ENCODE data around the gene RAP1GDS1. TPM values are rescaled to one million over a fixed set of nuclear protein-coding genes. Genes with fewer than 3 reads are reported as not detected.

RAP1GDS1 gene
- total and polyA plus RNA-seq, 8 donors = 30.7 to 49.1 (median 35.3) TPM

GRCh38 chr4:98387345-98388026 lies 126.3 kb downstream of the RAP1GDS1 start:
- no peak for TF ChIP-seq CTCF (IDR thresholded peaks at IDR 0.05)
- H3K36me3 ChIP-seq = peaks cover 0 to 4% of the 10 kb centered on the region in 2 donors
- H3K4me1 ChIP-seq = no peaks in the 10 kb centered on the region
- no peaks in the 10 kb centered on the region for H3K9me3 ChIP-seq
- H3K4me3 ChIP-seq = no peak overlapping the region
- intact Hi-C loops (cut with DNase I) = no loop called here
- no peak overlapping the region for H3K27ac ChIP-seq
- no peak for ATAC-seq
- H3K27me3 ChIP-seq = no peaks in the 10 kb centered on the region
- DNase-seq = no peak

GRCh38 chr4:98394134-98394533 lies 132.9 kb downstream of the RAP1GDS1 start:
- TF ChIP-seq CTCF (IDR thresholded peaks at IDR 0.05) = no peak
- no peak for DNase-seq
- no peaks in the 10 kb centered on the region for H3K9me3 ChIP-seq
- no peaks in the 10 kb centered on the region for H3K4me1 ChIP-seq
- no peaks in the 10 kb centered on the region for H3K27me3 ChIP-seq
- intact Hi-C loops (cut with DNase I) = no loop called here
- peaks cover 0 to 26% of the 10 kb centered on the region in 2 donors for H3K36me3 ChIP-seq
- no peak overlapping the region for H3K4me3 ChIP-seq
- no peak overlapping the region for H3K27ac ChIP-seq
- no peak for ATAC-seq

DNA sequence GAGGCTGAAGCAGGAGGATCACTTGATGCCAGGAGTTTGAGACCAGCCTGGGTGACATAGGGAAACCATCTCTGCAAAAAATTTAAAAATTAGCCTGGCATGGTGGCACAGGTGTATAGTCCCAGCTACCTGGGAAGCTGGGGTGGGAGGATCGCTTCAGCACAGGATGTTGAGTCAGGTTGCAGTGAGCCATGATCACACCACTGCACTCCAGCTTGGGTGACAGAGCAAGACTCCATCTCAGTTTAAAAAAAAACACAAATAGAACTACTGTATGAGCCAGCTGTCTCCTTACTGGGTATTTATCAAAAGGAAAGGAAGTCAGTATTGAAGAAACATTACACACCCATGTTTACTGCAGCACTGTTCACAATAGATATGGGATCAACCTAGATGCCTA lies 138.7 kb downstream of the RAP1GDS1 start:
- Histone ChIP-seq H3K36me3 (peaks cover 0 to 17% of the 10 kb centered on the region in 2 donors), H3K4me1 (no peaks in the 10 kb centered on the region), H3K27ac (no peak overlapping the region), H3K4me3 (no peak overlapping the region), H3K27me3 (no peaks in the 10 kb centered on the region), H3K9me3 (no peaks in the 10 kb centered on the region)
- no peak for ATAC-seq
- TF ChIP-seq CTCF (IDR thresholded peaks at IDR 0.05) = no peak
- intact Hi-C loops (cut with DNase I) = no loop called here
- DNase-seq = no peak

GRCh38 chr4:98406819-98407218 lies 145.6 kb downstream of the RAP1GDS1 start:
- H3K4me3 ChIP-seq = no peak overlapping the region
- intact Hi-C loops (cut with DNase I) = no loop called here
- no peak for TF ChIP-seq CTCF (IDR thresholded peaks at IDR 0.05)
- H3K4me1 ChIP-seq = no peaks in the 10 kb centered on the region
- H3K27me3 ChIP-seq = no peaks in the 10 kb centered on the region
- peaks cover 0 to 1% of the 10 kb centered on the region in 2 donors for H3K36me3 ChIP-seq
- no peak for DNase-seq
- peaks cover 0 to 5% of the 10 kb centered on the region in 2 donors for H3K9me3 ChIP-seq
- no peak overlapping the region for H3K27ac ChIP-seq
- ATAC-seq = no peak

DNA sequence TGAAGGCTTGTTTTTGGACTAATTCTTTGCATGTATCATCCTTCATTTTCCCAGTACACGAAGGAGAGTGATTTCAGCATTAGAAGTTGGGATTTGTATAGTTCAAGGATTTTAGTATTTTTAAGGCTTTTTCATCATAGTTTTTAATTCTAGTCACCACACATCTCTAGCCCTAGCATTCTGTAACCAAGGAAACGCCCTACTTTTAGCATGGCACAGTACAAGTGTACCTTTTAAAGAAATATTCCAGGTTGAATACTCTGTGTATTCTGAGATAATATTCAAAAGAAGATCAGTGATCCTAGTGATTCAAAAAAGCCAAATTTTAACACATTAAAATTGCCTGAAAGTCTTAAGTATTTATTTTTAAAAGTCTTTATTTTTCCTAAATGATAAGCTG lies 150.5 kb downstream of the RAP1GDS1 start:
- Histone ChIP-seq H3K27me3 (no peaks in the 10 kb centered on the region), H3K9me3 (peaks cover 0 to 16% of the 10 kb centered on the region in 2 donors), H3K4me1 (no peaks in the 10 kb centered on the region), H3K36me3 (peaks cover 0 to 23% of the 10 kb centered on the region in 2 donors), H3K27ac (no peak overlapping the region), H3K4me3 (no peak overlapping the region)
- intact Hi-C loops (cut with DNase I) = no loop called here
- ATAC-seq = no peak
- DNase-seq = no peak
- no peak for TF ChIP-seq CTCF (IDR thresholded peaks at IDR 0.05)
